ENCODE measurements around the gene ASB1. TPM values are rescaled to one million over a fixed set of nuclear protein-coding genes. Genes with fewer than 3 reads are reported as not detected.
A peak's percentile ranks its signal among the peaks of the same experiment; 100 is the strongest.

The ASB1 gene
- total and polyA plus RNA-seq, 2 of the 13 experiments (the other 11 are each of a cell fraction or from before 2014, with no cell fraction given): 48.6 to 49.2 TPM

- TF ChIP-seq, protein P1, sequence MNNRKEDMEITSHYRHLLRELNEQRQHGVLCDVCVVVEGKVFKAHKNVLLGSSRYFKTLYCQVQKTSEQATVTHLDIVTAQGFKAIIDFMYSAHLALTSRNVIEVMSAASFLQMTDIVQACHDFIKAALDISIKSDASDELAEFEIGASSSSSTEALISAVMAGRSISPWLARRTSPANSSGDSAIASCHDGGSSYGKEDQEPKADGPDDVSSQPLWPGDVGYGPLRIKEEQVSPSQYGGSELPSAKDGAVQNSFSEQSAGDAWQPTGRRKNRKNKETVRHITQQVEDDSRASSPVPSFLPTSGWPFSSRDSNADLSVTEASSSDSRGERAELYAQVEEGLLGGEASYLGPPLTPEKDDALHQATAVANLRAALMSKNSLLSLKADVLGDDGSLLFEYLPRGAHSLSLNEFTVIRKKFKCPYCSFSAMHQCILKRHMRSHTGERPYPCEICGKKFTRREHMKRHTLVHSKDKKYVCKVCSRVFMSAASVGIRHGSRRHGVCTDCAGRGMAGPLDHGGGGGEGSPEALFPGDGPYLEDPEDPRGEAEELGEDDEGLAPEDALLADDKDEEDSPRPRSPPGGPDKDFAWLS (CRISPR knock-in tag; IDR thresholded peaks at IDR 0.05; ENCODE audit: borderline replicate concordance): no peak
- TF ChIP-seq BCLAF1 (IDR thresholded peaks at IDR 0.05): no peak
- TF ChIP-seq ZNF160 (CRISPR knock-in tag; IDR thresholded peaks at IDR 0.05): peak; percentile 94
- TF ChIP-seq ZFY (CRISPR knock-in tag; IDR thresholded peaks at IDR 0.05): peak; percentile 77
- no peak; the same call in 1 of the 2 replicates for TF ChIP-seq MAZ (IDR thresholded peaks at IDR 0.05; ENCODE audit: borderline replicate concordance, low read depth, low read length)
- TF ChIP-seq MAZ (CRISPR knock-in tag; IDR thresholded peaks at IDR 0.05; ENCODE audit: low read depth): peak; percentile 76; the same call in 1 of the 2 replicates
- TF ChIP-seq ZNF670 (CRISPR knock-in tag; IDR thresholded peaks at IDR 0.05; ENCODE audit: borderline replicate concordance): peak; percentile 98
- no peak for TF ChIP-seq ZNF597 (CRISPR knock-in tag; IDR thresholded peaks at IDR 0.05)
- no peak; the same call in 1 of the 2 replicates for TF ChIP-seq ZNF563 (CRISPR knock-in tag; IDR thresholded peaks at IDR 0.05)
- TF ChIP-seq, protein P2, sequence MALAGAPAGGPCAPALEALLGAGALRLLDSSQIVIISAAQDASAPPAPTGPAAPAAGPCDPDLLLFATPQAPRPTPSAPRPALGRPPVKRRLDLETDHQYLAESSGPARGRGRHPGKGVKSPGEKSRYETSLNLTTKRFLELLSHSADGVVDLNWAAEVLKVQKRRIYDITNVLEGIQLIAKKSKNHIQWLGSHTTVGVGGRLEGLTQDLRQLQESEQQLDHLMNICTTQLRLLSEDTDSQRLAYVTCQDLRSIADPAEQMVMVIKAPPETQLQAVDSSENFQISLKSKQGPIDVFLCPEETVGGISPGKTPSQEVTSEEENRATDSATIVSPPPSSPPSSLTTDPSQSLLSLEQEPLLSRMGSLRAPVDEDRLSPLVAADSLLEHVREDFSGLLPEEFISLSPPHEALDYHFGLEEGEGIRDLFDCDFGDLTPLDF (CRISPR knock-in tag; IDR thresholded peaks at IDR 0.05): no peak
- TF ChIP-seq SIX4 (CRISPR knock-in tag; IDR thresholded peaks at IDR 0.05): peak; percentile 75; the same call in 1 of the 2 replicates
- TF ChIP-seq ZNF143 (CRISPR knock-in tag; IDR thresholded peaks at IDR 0.05): peak; percentile 70
- no peak for TF ChIP-seq ATAD3A (CRISPR knock-in tag; IDR thresholded peaks at IDR 0.05)
- TF ChIP-seq ZNF207 (IDR thresholded peaks at IDR 0.05; ENCODE audit: borderline replicate concordance): no peak
- TF ChIP-seq, protein P3, sequence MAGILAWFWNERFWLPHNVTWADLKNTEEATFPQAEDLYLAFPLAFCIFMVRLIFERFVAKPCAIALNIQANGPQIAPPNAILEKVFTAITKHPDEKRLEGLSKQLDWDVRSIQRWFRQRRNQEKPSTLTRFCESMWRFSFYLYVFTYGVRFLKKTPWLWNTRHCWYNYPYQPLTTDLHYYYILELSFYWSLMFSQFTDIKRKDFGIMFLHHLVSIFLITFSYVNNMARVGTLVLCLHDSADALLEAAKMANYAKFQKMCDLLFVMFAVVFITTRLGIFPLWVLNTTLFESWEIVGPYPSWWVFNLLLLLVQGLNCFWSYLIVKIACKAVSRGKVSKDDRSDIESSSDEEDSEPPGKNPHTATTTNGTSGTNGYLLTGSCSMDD (CRISPR knock-in tag; IDR thresholded peaks at IDR 0.05): no peak
- no peak for TF ChIP-seq ZNF468 (CRISPR knock-in tag; IDR thresholded peaks at IDR 0.05)
- TF ChIP-seq HHEX (CRISPR knock-in tag; IDR thresholded peaks at IDR 0.05): peak; percentile 69; the same call in 1 of the 2 replicates
- peak; percentile 96; the same call in 1 of the 2 replicates for TF ChIP-seq NPAS2 (CRISPR knock-in tag; IDR thresholded peaks at IDR 0.05; ENCODE audit: borderline replicate concordance)
- peak; percentile 96 for TF ChIP-seq ZBTB38 (CRISPR knock-in tag; IDR thresholded peaks at IDR 0.05)
- TF ChIP-seq MLLT10 (CRISPR knock-in tag; IDR thresholded peaks at IDR 0.05): no peak
These were observed 23.2 kb downstream of the ASB1 start (continued) for GRCh38 chr2:238449909-238450417.

All from HepG2 (cell line).